Endothelial cell of umbilical vein (primary cell): Measurements from ENCODE around the gene ISLR. TPM values are rescaled to one million over a fixed set of nuclear protein-coding genes. Genes with fewer than 3 reads are reported as not detected.

Experiments used
- BruUV-seq: library from RNA; stranded (reverse); fragments of 400-500 nt; replicated peaks from 2 replicates; lab custom pipeline; 2021; lab: Mats Ljungman, UMichigan
- CTCF ChIA-PET: fragments of 300-600, 350-600 bp; sonication (Branson Sonifier 250); formaldehyde crosslinking; loops from one replicate; lab custom pipeline; 2021; ENCODE audit warnings: antibody characterized with exemption, inconsistent platforms; lab: Charles Lee
- POLR2A ChIA-PET: fragments of 300-600, 350-600 bp; sonication (Branson Sonifier 250); formaldehyde crosslinking; loops from one replicate; lab custom pipeline; 2021; ENCODE audit warnings: antibody characterized with exemption, inconsistent platforms; lab: Charles Lee
- DNase-seq: peaks from one replicate; pipeline ENCODE4 v3.0.0-alpha.2; 2011; ENCODE audit warnings: low read depth, low spot score
- FAIRE-seq: peaks from 2 replicates; lab custom pipeline; 2011; peaks lifted over from hg19 to GRCh38; lab: Jason Lieb, UNC
- H2AFZ ChIP-seq: 2 replicates; pipeline ENCODE4 v1.6.0; 2012; ENCODE audit warnings: low read depth, low read length, control low read depth, inconsistent platforms
- H3K27ac ChIP-seq: 2 replicates; pipeline ENCODE4 v1.5.1; 2011; ENCODE audit warnings: low read depth, mild to moderate bottlenecking, control low read depth, low read length, moderate library complexity; ENCODE audit not compliant: insufficient read depth
- H3K27me3 ChIP-seq, 2 experiments: 2 replicates each; pipeline versions ENCODE4 v1.6.0 to v1.6.1; 2011; ENCODE audit warnings: low read length in 2 of 2, mixed read lengths in 1 of 2; ENCODE audit not compliant: control insufficient read depth in 2 of 2, insufficient read depth in 2 of 2
- H3K36me3 ChIP-seq, 2 experiments: 2 replicates in 1 of 2; 3 replicates in 1 of 2; pipeline ENCODE4 v1.5.1; 2011; ENCODE audit warnings: low read length in 2 of 2, mild to moderate bottlenecking in 1 of 2, moderate library complexity in 1 of 2; ENCODE audit not compliant: control insufficient read depth in 2 of 2, insufficient read depth in 2 of 2; ENCODE audit errors: extremely low read depth in 1 of 2
- H3K4me1 ChIP-seq: 3 replicates; pipeline ENCODE4 v1.5.1; 2011; ENCODE audit warnings: mild to moderate bottlenecking, low read length; ENCODE audit not compliant: control insufficient read depth, insufficient read depth; ENCODE audit errors: extremely low read depth
- H3K4me2 ChIP-seq: 2 replicates; pipeline ENCODE4 v1.6.1; 2011; ENCODE audit warnings: low read length, control low read depth, mixed read lengths; ENCODE audit not compliant: insufficient read depth
- H3K4me3 ChIP-seq, 3 experiments: fragments of 200-600 bp in 1 of 3; sonication (generic), shearing (Covaris generic) in 1 of 3; replicated peaks in 1 of 3; 2 replicates each; pipeline ENCODE4 v1.5.1; 2011 to 2016; ENCODE audit warnings: control low read depth in 3 of 3, low read length in 3 of 3, mild to moderate bottlenecking in 2 of 3, inconsistent platforms in 1 of 3, low read depth in 1 of 3, moderate library complexity in 1 of 3; ENCODE audit not compliant: insufficient read depth in 1 of 3
- H3K79me2 ChIP-seq: 2 replicates; pipeline ENCODE4 v1.6.0; 2012; ENCODE audit warnings: low read length, inconsistent platforms; ENCODE audit not compliant: control insufficient read depth, insufficient read depth
- H3K9ac ChIP-seq: replicated peaks from 2 replicates; pipeline ENCODE3; 2011; ENCODE audit warnings: low read length, control low read depth; ENCODE audit not compliant: insufficient read depth; ENCODE audit errors: extremely low read depth
- H3K9me1 ChIP-seq: replicated peaks from 3 replicates; pipeline ENCODE4 v1.6.0; 2011; ENCODE audit warnings: mild to moderate bottlenecking, low read length; ENCODE audit not compliant: control insufficient read depth, insufficient read depth; ENCODE audit errors: extremely low read depth
- H3K9me3 ChIP-seq: replicated peaks from 2 replicates; pipeline ENCODE4 v1.5.1; 2012; ENCODE audit warnings: low read length, inconsistent platforms; ENCODE audit not compliant: control insufficient read depth, insufficient read depth
- H4K20me1 ChIP-seq: replicated peaks from 2 replicates; pipeline ENCODE3; 2011; ENCODE audit warnings: mild to moderate bottlenecking, low read length; ENCODE audit not compliant: control insufficient read depth, insufficient read depth; ENCODE audit errors: extremely low read depth
- CTCF ChIP-seq, 2 donors: IDR thresholded peaks; 1 replicate in 1 of 2; 2 replicates in 1 of 2; pipeline ENCODE4 v1.5.1; 2011; ENCODE audit warnings: low read length in 2 of 2, mild to moderate bottlenecking in 2 of 2, moderate library complexity in 2 of 2, control low read depth in 1 of 2, inconsistent platforms in 1 of 2, low read depth in 1 of 2; ENCODE audit not compliant: insufficient read depth in 1 of 2; ENCODE audit errors: extremely low read depth in 1 of 2
- EZH2 ChIP-seq: IDR thresholded peaks from 2 replicates; pipeline ENCODE4 v1.6.1; 2012; ENCODE audit warnings: borderline replicate concordance, low read depth, mild to moderate bottlenecking, moderate library complexity, low read length, inconsistent platforms; ENCODE audit not compliant: severe bottlenecking
- FOS ChIP-seq: IDR thresholded peaks from 2 replicates; pipeline ENCODE4 v1.6.1; 2011; ENCODE audit warnings: mild to moderate bottlenecking, low read length, moderate library complexity, borderline replicate concordance; ENCODE audit not compliant: insufficient read depth
- GATA2 ChIP-seq: IDR thresholded peaks from 2 replicates; pipeline ENCODE4 v1.7.0; 2011; ENCODE audit warnings: low read depth, mild to moderate bottlenecking, moderate library complexity, mixed read lengths, low read length; ENCODE audit not compliant: insufficient read length, insufficient read depth
- JUN ChIP-seq: IDR thresholded peaks from 2 replicates; pipeline ENCODE4 v1.6.1; 2011; ENCODE audit warnings: borderline replicate concordance, low read depth; ENCODE audit not compliant: insufficient read length, insufficient read depth
- MAX ChIP-seq: IDR thresholded peaks from 2 replicates; pipeline ENCODE4 v1.6.1; 2011; ENCODE audit not compliant: insufficient read depth, insufficient read length
- MYC ChIP-seq: IDR thresholded peaks from one replicate; pipeline ENCODE4 v1.6.1; 2011; ENCODE audit warnings: mild to moderate bottlenecking, low read depth, low read length
- POLR2A ChIP-seq: IDR thresholded peaks from 2 replicates; pipeline ENCODE4 v1.6.1; 2012; ENCODE audit warnings: low read depth, mild to moderate bottlenecking, control low read depth, low read length
- POLR2AphosphoS5 ChIP-seq: IDR thresholded peaks from 2 replicates; pipeline ENCODE4 v1.6.1; 2012; ENCODE audit warnings: low read depth, mild to moderate bottlenecking, control low read depth, low read length, moderate library complexity; ENCODE audit not compliant: insufficient read depth
- dilution Hi-C: fragments of 300-500 bp; cut with MboI; formaldehyde crosslinking; loops from one replicate; pipeline ENCODE4 v1.15.0; 2019; ENCODE audit warnings: low sequenced_read_pairs; ENCODE audit not compliant: extremely low pct_ligation_motif_present
- intact Hi-C: fragments of 100-400 bp; cut with micrococcal nuclease; formaldehyde crosslinking; loops from one replicate; pipeline ENCODE4 v1.10.0; 2022
- polyA plus RNA-seq, 4 experiments: library from polyadenylated mRNA; depleted of rRNA in 3 of 4; stranded (reverse) in 3 of 4; unstranded in 1 of 4; fragments of >200 nt; gene quantifications; 2 replicates each; pipeline versions ENCODE4 v1.2.1 to v1.2.3, GENCODE V29; 2011 to 2012; ENCODE audit warnings: missing spikeins in 1 of 4
- total RNA-seq: library from RNA; stranded (reverse); gene quantifications from 2 replicates; pipeline ENCODE4 v1.2.3, GENCODE V29; 2021

ISLR gene
- total and polyA plus RNA-seq, 2 donors (not counting 3 experiments of a cell fraction or from before 2014, with no cell fraction given) = not detected

- H3K9me1 ChIP-seq = no peaks in the 10 kb centered on the region
- dilution Hi-C loops (no loop called here), intact Hi-C loops (no loop called here)
- TF ChIP-seq POLR2AphosphoS5 (no peak), POLR2A (no peak), FOS (no peak), EZH2 (no peak), JUN (no peak), GATA2 (no peak), MAX (no peak), CTCF (IDR thresholded peaks at IDR 0.05; ENCODE audit: extremely low read depth in 1 of 2, insufficient read depth in 1 of 2, low read depth in 1 of 2, low read length in 2 of 2) (no peak), MYC (no peak)
- H3K4me1 ChIP-seq = no peaks in the 10 kb centered on the region
- POLR2A ChIA-PET = no interaction called here
- H3K27me3 ChIP-seq = no peaks in the 10 kb centered on the region
- H3K36me3 ChIP-seq = no peaks in the 10 kb centered on the region
- no peak overlapping the region for H3K4me3 ChIP-seq
- no peak overlapping the region for H3K9ac ChIP-seq
- DNase-seq = no peak
- no peak overlapping the region for H3K4me2 ChIP-seq
- FAIRE-seq = no peak
- no peak overlapping the region for H3K27ac ChIP-seq
- no peaks in the 10 kb centered on the region for H3K9me3 ChIP-seq
- CTCF ChIA-PET = no interaction called here
- no peak overlapping the region for H2AFZ ChIP-seq
- no peaks in the 10 kb centered on the region for H4K20me1 ChIP-seq
- H3K79me2 ChIP-seq = no peaks in the 10 kb centered on the region
- BruUV-seq = no TSS peak
These were observed 12.3 kb downstream of the ISLR start for GRCh38 chr15:74185710-74186348.
